ENCODE data around the gene KCNIP4. TPM values are rescaled to one million over a fixed set of nuclear protein-coding genes. Genes with fewer than 3 reads are reported as not detected.
"Not testable (repeated sequence)": the region's sequence is repeated elsewhere in the genome, so short reads cannot be mapped to it uniquely, and the experiment has no call there.

KCNIP4 gene
- total RNA-seq = not detected in 2 replicates

DNA sequence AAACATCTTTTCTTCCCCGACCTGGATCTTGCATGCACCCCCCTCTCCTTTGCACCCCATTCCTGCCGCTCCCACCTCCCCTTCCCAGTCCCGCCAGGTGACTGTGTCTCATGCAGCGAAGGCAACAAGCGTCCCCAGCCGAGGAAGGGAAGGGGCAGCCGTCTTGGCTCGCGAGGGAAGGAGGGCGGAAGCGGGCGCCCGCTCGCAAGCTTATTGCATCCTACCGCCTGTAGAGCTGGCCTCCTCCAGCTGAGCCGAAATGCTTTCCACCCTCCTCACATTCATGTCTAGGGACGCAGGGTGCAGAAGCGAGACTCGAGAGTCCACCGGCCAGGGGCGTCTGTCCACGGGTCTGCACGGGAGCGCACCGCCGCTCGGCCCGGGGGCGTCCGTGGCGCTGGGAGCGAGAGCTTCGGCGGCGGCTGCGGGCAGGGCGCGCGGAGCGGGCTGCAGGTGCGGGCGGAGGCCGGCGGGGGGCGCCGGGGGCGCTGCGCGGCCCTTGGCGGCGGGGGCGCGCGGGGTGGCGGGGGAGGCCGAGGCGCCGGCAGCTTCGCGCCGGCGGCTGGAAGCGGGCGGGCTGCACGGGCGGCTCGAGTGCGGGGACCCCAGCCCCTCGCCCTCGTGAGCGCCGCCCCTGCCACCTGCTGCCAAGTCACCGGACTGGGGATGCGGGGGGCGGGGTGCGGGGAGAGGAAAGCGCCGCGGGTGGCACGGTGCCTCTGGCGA lies at the start of gene KCNIP4:
KCNIP4 (minus strand) TSS at position 426 of the 726 bp plus-strand sequence.
- Mint-ChIP-seq H3K9me3 (no peaks in the 10 kb centered on the region), H3K4me1 (ENCODE audit: low read depth) (no peaks in the 10 kb centered on the region), H3K27ac (no peak within 1 kb of the TSS), H3K4me3 (no peak within 1 kb of the TSS), H3K27me3 (ENCODE audit: insufficient read depth) (peaks cover 18% of the 10 kb centered on the region), H3K36me3 (ENCODE audit: low read depth) (no peaks in the 10 kb centered on the region)
- no peak for DNase-seq (ENCODE audit: low spot score)
- intact Hi-C loops (cut with micrococcal nuclease) = no loop called here

DNA sequence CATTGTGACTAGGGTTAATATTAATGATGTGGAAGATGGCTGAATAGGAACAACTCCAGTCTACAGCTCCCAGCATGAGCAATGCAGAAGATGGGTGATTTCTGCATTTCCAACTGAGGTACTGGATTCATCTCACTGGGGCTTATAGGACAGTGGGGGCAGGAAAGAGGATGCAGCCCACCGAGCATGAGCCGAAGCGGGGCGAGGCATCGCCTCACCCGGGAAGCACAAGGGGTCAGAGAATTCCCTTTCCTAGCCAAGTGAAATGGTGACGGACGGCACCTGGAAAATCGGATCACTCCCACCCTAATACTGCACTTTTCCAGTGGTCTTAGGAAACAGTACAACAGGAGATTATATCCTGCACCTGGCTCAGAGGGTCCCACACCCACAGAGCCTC lies 48.0 kb upstream of the KCNIP4 start:
- H3K4me1 Mint-ChIP-seq (ENCODE audit: low read depth); H3K9me3 Mint-ChIP-seq; intact Hi-C loops (cut with micrococcal nuclease); H3K4me3 Mint-ChIP-seq; DNase-seq (ENCODE audit: low spot score); H3K27ac Mint-ChIP-seq; H3K27me3 Mint-ChIP-seq (ENCODE audit: insufficient read depth); H3K36me3 Mint-ChIP-seq (ENCODE audit: low read depth): not testable (repeated sequence)

DNA sequence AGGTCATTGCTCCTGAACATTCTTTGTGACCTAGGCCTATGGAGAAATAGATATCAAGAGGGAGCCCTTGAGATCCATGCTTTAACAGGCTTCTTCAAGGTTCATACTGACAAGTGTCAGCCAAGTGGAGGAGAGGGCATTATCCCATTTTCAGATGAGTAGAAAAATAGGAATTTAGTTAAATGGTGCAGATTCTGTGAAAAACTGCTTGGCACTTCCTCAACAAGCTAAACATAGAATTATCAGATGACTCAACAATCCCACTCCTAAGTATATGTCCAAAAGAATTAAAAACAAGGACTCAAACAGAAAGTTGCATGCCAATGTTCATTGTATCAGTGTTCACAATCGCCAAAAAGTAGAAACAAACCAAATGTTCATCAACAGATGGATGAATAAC lies 43.8 kb upstream of the KCNIP4 start:
- no peak for DNase-seq (ENCODE audit: low spot score)
- intact Hi-C loops (cut with micrococcal nuclease) = no loop called here

DNA sequence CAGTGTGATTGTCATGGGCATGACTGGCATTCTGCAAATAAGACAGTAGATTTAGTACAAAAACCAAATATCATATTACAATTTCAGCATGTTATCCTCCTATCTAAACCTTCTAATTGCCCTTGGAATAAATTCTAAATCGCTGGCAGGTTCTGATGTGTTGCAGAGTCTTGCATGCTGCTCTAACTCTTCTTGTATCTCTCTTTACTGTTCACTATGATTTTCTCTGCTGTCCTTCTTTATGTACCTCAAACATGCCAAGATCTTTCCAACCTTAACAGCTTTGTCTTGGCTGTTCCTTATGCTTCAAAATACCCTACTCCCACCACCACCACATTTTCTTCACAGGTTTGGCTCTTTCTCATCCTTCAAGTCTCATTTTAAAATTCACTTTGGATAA lies 43.0 kb upstream of the KCNIP4 start:
- H3K36me3 Mint-ChIP-seq (ENCODE audit: low read depth) = no peaks in the 10 kb centered on the region
- H3K9me3 Mint-ChIP-seq = no peaks in the 10 kb centered on the region
- no peaks in the 10 kb centered on the region for H3K4me1 Mint-ChIP-seq (ENCODE audit: low read depth)
- H3K4me3 Mint-ChIP-seq = no peak overlapping the region
- intact Hi-C loops (cut with micrococcal nuclease) = no loop called here
- H3K27ac Mint-ChIP-seq = no peak overlapping the region
- H3K27me3 Mint-ChIP-seq (ENCODE audit: insufficient read depth) = no peaks in the 10 kb centered on the region
- DNase-seq (ENCODE audit: low spot score) = no peak

More for the DNA sequence above, 43.8 kb upstream of the KCNIP4 start:
- Mint-ChIP-seq H3K9me3 (no peaks in the 10 kb centered on the region), H3K4me3 (no peak overlapping the region), H3K36me3 (ENCODE audit: low read depth) (no peaks in the 10 kb centered on the region), H3K27ac (no peak overlapping the region), H3K27me3 (ENCODE audit: insufficient read depth) (no peaks in the 10 kb centered on the region), H3K4me1 (ENCODE audit: low read depth) (no peaks in the 10 kb centered on the region)

DNA sequence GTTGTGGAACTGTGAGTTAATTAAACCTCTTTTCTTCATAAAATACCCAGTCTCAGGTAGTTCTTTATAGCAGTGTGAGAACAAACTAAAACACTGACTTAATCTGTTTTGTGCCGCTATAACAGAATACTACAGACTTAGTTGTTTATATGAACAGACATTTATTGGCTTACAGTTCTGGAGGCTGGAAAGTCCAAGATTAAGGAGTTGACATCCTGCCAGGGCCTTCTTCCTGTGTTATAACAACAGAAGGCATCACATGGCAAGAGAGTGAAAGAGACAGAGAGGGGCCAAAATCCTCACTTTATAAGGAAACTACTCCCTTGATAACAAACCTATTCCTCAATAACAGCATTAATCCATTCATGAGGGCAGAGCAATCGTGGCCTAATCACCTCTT lies 42.5 kb upstream of the KCNIP4 start:
- H3K36me3 Mint-ChIP-seq (ENCODE audit: low read depth) = no peaks in the 10 kb centered on the region
- no peak for DNase-seq (ENCODE audit: low spot score)
- H3K27me3 Mint-ChIP-seq (ENCODE audit: insufficient read depth) = no peaks in the 10 kb centered on the region
- H3K4me1 Mint-ChIP-seq (ENCODE audit: low read depth) = no peaks in the 10 kb centered on the region
- no peak overlapping the region for H3K27ac Mint-ChIP-seq
- intact Hi-C loops (cut with micrococcal nuclease) = no loop called here
- H3K4me3 Mint-ChIP-seq = no peak overlapping the region
- no peaks in the 10 kb centered on the region for H3K9me3 Mint-ChIP-seq

DNA sequence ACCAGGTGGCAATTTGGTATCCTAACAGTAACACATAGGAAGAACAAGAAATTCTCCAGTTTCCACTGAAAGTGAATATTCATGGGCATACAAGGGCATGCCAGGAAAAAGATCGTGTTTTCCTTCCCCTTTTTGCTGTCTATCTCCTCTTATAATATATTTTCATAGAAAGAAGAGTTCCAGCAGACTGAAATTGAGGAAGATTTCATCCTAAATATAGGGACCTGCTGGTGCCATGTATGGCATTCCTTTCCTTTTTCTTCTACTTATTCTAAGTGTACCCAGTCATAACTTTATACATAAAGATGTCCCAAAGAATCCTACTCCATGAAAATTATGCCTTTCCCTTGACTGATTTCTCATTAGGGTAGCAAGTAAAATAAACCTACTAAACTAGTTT lies 40.8 kb upstream of the KCNIP4 start:
- H3K27me3 Mint-ChIP-seq (ENCODE audit: insufficient read depth) = no peaks in the 10 kb centered on the region
- no peak overlapping the region for H3K27ac Mint-ChIP-seq
- no peaks in the 10 kb centered on the region for H3K36me3 Mint-ChIP-seq (ENCODE audit: low read depth)
- no peaks in the 10 kb centered on the region for H3K9me3 Mint-ChIP-seq
- DNase-seq (ENCODE audit: low spot score) = no peak
- no peak overlapping the region for H3K4me3 Mint-ChIP-seq
- intact Hi-C loops (cut with micrococcal nuclease) = no loop called here
- H3K4me1 Mint-ChIP-seq (ENCODE audit: low read depth) = no peaks in the 10 kb centered on the region

DNA sequence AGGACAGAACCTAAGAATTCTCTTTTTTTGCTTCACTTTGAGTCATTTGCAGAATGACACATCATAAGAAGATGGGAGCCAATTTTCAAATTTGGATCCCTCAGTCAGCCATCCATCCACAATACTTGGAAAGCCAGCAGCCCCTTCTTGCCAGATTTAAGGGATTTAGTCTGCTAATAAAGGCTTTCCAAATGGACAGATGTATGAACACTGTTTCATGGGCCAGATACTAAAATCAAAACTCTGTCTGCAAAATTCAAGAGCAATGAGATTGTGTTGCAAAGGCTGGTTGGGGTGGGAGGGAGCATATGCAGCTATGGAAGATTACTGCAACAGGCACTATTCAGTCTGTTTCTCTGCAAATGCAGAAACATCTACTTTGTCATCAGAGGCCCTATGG lies 37.7 kb upstream of the KCNIP4 start:
- DNase-seq (ENCODE audit: low spot score) = no peak
- H3K9me3 Mint-ChIP-seq = no peaks in the 10 kb centered on the region
- H3K27ac Mint-ChIP-seq = no peak overlapping the region
- intact Hi-C loops (cut with micrococcal nuclease) = no loop called here
- no peaks in the 10 kb centered on the region for H3K27me3 Mint-ChIP-seq (ENCODE audit: insufficient read depth)
- no peaks in the 10 kb centered on the region for H3K36me3 Mint-ChIP-seq (ENCODE audit: low read depth)
- no peaks in the 10 kb centered on the region for H3K4me1 Mint-ChIP-seq (ENCODE audit: low read depth)
- H3K4me3 Mint-ChIP-seq = no peak overlapping the region

DNA sequence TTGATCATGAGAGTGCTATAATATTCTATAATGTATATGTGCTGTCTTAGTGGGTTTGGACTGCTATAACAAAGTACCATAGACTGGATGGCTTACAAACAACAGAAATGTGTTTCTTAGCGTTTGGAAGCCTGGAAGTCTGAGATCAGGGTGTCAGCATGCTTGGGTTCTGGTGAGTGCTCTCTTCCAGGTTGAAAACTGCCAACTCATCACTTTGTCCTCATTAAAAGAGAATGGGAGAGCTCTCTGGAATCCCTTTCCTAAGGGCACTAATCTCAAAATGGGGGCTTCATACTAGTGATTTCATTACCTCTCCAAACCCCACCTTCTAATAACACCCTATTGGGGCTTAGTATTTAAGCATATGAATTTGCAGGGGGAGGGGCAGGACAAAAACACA lies 33.5 kb upstream of the KCNIP4 start:
- intact Hi-C loops (cut with micrococcal nuclease) = no loop called here
- Mint-ChIP-seq H3K9me3 (no peaks in the 10 kb centered on the region), H3K27ac (no peak overlapping the region), H3K4me1 (ENCODE audit: low read depth) (no peaks in the 10 kb centered on the region), H3K36me3 (ENCODE audit: low read depth) (no peaks in the 10 kb centered on the region), H3K4me3 (no peak overlapping the region), H3K27me3 (ENCODE audit: insufficient read depth) (no peaks in the 10 kb centered on the region)
- no peak for DNase-seq (ENCODE audit: low spot score)

DNA sequence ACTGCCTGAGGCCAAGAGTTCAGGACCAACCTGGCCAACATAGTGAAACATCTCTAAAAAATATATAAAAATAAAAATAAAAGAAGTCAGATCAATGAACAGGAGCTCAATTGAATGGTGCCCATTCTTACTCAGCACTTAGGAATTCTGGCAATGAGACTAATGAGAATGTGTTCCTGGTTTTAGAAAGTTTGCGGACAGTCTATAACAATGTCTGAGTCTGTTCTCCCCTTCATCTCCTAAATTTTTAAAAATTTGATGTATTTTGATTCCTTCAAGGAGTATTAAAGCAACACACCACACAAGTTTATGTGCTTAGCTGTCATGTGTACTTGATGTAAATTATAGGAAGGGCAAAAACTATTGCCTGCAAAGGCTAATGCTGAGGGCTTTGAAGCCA lies 30.6 kb upstream of the KCNIP4 start:
- Mint-ChIP-seq H3K27ac (no peak overlapping the region), H3K4me3 (no peak overlapping the region), H3K27me3 (ENCODE audit: insufficient read depth) (peaks cover 2% of the 10 kb centered on the region)

DNA sequence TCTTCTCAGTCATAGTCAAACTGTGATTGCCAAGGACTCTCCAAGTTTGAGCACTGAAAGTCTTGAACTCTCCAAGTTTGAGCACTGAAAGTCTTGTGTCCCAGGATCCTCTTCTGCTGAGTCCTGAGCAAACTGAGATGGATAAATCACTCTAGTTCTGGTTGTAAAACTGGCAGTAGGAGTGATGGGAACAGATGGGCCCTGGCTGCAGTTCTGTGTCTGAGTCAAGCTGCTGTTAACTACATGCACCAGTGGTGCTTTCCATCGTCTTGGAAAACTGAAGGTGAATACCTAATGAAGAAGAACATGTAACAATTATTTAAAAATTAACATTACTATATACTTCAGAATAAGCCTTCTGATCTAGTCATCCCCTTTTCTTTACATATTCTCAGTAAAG lies 27.6 kb upstream of the KCNIP4 start:
- H3K36me3 Mint-ChIP-seq (ENCODE audit: low read depth) = no peaks in the 10 kb centered on the region
- DNase-seq (ENCODE audit: low spot score) = no peak
- H3K27me3 Mint-ChIP-seq (ENCODE audit: insufficient read depth) = peaks cover 2% of the 10 kb centered on the region
- no peaks in the 10 kb centered on the region for H3K9me3 Mint-ChIP-seq
- no peaks in the 10 kb centered on the region for H3K4me1 Mint-ChIP-seq (ENCODE audit: low read depth)
- intact Hi-C loops (cut with micrococcal nuclease) = no loop called here
- H3K4me3 Mint-ChIP-seq = no peak overlapping the region
- H3K27ac Mint-ChIP-seq = no peak overlapping the region

More for the DNA sequence above, 30.6 kb upstream of the KCNIP4 start:
- no peak for DNase-seq (ENCODE audit: low spot score)
- H3K9me3 Mint-ChIP-seq = no peaks in the 10 kb centered on the region
- intact Hi-C loops (cut with micrococcal nuclease) = no loop called here
- no peaks in the 10 kb centered on the region for H3K4me1 Mint-ChIP-seq (ENCODE audit: low read depth)
- H3K36me3 Mint-ChIP-seq (ENCODE audit: low read depth) = no peaks in the 10 kb centered on the region

DNA sequence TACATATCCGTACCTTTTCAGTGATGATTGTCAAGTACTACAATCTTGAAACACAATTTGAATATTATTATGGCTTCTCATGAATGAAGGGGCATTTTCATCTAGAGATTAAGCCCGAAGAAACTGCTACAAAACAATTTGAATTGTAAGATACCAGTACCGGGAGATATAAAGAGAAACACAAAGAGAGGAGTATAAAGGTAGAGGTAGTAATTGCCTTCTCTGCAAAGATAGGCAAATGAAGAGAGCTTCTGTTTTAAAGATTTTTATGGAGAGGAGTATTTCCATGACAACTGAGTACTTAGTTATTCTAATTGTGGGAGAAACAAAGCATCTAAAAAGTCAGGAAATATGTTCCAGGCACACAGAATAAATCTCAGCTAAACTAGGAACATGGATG lies 25.3 kb upstream of the KCNIP4 start:
- no peak for DNase-seq (ENCODE audit: low spot score)
- intact Hi-C loops (cut with micrococcal nuclease) = no loop called here
- Mint-ChIP-seq H3K4me3 (no peak overlapping the region), H3K27ac (no peak overlapping the region), H3K4me1 (ENCODE audit: low read depth) (no peaks in the 10 kb centered on the region), H3K9me3 (no peaks in the 10 kb centered on the region), H3K27me3 (ENCODE audit: insufficient read depth) (peaks cover 2% of the 10 kb centered on the region), H3K36me3 (ENCODE audit: low read depth) (no peaks in the 10 kb centered on the region)

DNA sequence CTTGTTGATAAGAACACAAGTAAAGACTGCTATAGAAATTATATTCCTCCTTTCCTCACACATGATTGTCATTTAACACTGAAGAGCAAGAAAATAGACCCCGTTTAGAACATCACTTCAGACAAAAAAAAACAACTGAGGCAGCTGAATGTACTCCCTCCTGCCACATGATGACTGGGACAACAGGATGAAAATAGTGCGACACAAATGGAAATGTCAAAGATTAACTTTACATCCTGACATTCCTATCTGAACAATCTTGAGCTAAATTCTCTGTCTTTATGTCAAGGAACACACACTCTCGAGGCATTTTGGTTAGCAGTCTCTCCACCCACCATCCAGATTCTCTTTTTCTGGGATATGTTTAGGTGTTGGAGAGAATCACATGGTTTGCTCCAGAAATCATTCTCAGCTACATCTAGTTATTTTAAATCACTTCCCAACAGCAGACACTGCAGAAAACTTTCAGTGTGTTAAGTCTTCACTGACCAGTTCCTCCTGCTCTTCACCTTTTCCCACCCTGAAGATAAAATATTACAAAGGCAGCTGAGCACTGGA lies 16.3 kb upstream of the KCNIP4 start:
- H3K4me1 Mint-ChIP-seq (ENCODE audit: low read depth) = no peaks in the 10 kb centered on the region
- DNase-seq (ENCODE audit: low spot score) = no peak
- no peaks in the 10 kb centered on the region for H3K27me3 Mint-ChIP-seq (ENCODE audit: insufficient read depth)
- intact Hi-C loops (cut with micrococcal nuclease) = no loop called here
- no peaks in the 10 kb centered on the region for H3K9me3 Mint-ChIP-seq
- H3K36me3 Mint-ChIP-seq (ENCODE audit: low read depth) = no peaks in the 10 kb centered on the region
- H3K27ac Mint-ChIP-seq = no peak overlapping the region
- H3K4me3 Mint-ChIP-seq = no peak overlapping the region

DNA sequence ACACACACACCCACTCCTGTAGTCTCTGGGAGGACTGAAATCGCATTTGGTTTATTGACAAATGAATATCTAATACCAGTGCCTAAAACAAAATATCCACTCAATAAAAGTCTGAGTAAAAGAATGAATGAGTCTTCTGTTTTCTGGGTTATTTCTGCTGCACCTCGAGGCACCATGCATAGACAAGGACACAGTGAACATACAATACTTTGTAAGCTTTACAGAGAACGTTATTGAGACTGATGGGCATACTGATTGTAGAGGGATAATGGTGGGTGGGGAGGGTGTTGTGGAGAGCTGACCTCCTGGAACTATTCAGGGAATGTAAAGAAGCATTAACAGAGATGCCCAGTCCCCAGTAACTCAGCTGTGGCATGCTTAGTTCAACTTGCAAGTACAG lies 14.1 kb upstream of the KCNIP4 start:
- DNase-seq (ENCODE audit: low spot score) = no peak

DNA sequence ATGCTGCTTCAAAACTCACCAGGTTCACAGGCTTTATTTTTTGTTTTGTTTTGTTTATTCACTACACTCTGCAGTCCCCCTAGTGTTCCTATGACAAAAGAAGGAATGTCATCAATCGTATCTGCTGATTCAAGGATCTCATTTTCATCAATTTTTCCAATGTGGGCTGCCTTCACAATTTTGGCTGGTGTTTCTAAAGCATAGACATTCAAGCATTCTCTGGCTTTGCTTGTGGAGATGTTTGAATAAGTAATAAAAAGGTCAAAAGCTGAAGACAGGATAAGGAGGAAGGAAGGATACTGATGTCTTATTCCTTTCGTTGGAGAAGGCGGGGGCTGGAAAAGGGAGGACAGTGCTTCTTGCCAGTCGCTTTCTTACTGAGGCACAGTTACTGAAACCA lies 12.2 kb upstream of the KCNIP4 start:
- no peaks in the 10 kb centered on the region for H3K27me3 Mint-ChIP-seq (ENCODE audit: insufficient read depth)
- intact Hi-C loops (cut with micrococcal nuclease) = no loop called here
- no peak overlapping the region for H3K27ac Mint-ChIP-seq
- no peaks in the 10 kb centered on the region for H3K36me3 Mint-ChIP-seq (ENCODE audit: low read depth)
- no peaks in the 10 kb centered on the region for H3K9me3 Mint-ChIP-seq
- H3K4me3 Mint-ChIP-seq = no peak overlapping the region
- no peaks in the 10 kb centered on the region for H3K4me1 Mint-ChIP-seq (ENCODE audit: low read depth)
- DNase-seq (ENCODE audit: low spot score) = no peak

More for the DNA sequence above, 14.1 kb upstream of the KCNIP4 start:
- intact Hi-C loops (cut with micrococcal nuclease) = no loop called here
- no peaks in the 10 kb centered on the region for H3K27me3 Mint-ChIP-seq (ENCODE audit: insufficient read depth)
- H3K36me3 Mint-ChIP-seq (ENCODE audit: low read depth) = no peaks in the 10 kb centered on the region
- H3K9me3 Mint-ChIP-seq = no peaks in the 10 kb centered on the region
- H3K4me1 Mint-ChIP-seq (ENCODE audit: low read depth) = no peaks in the 10 kb centered on the region
- no peak overlapping the region for H3K4me3 Mint-ChIP-seq
- no peak overlapping the region for H3K27ac Mint-ChIP-seq
